GM23248 (cell line): ENCODE data around the gene FLG2.
"Not testable (repeated sequence)": the region's sequence is repeated elsewhere in the genome, so short reads cannot be mapped to it uniquely, and the experiment has no call there.

ENCODE experiments used
- EZH2 ChIP-seq: fragments of 200-600 bp; sonication (generic); IDR thresholded peaks from 2 replicates; pipeline ENCODE4 v1.6.1; 2018; ENCODE audit warnings: antibody characterized with exemption, mild to moderate bottlenecking; ENCODE audit not compliant: insufficient read depth, poor library complexity, severe bottlenecking
- EZH2phosphoT487 ChIP-seq: fragments of 200-600 bp; sonication (generic); IDR thresholded peaks from 2 replicates; pipeline ENCODE4 v1.6.1; 2018; ENCODE audit warnings: antibody characterized with exemption, moderate library complexity, mild to moderate bottlenecking, low read depth; ENCODE audit not compliant: insufficient read depth

GRCh38 chr1:152309320-152309901, 50.4 kb downstream of the FLG2 start:
- TF ChIP-seq EZH2phosphoT487, EZH2: not testable (repeated sequence)
